SU-DHL-6 (cell line): ENCODE results near the gene PPARGC1A.

Source experiments
- H2AFZ ChIP-seq: fragments of 200-600 bp; sonication (generic); 2 replicates; pipeline ENCODE4 v1.6.1; 2014; ENCODE audit warnings: low read depth, mild to moderate bottlenecking, moderate library complexity, mixed read lengths, antibody characterized with exemption, low read length; ENCODE audit not compliant: severe bottlenecking
- H3F3A ChIP-seq: fragments of 200-600 bp; shearing (Covaris generic); 2 replicates; pipeline ENCODE4 v1.6.0; 2016; ENCODE audit warnings: antibody characterized with exemption, mild to moderate bottlenecking; ENCODE audit not compliant: insufficient read depth
- H3K27ac ChIP-seq: fragments of 200-600 bp; sonication (generic); 2 replicates; pipeline ENCODE4 v1.5.1; 2016; ENCODE audit warnings: low read depth, mild to moderate bottlenecking, low read length, moderate library complexity, mixed read lengths
- H3K27me3 ChIP-seq: fragments of 200-600 bp; sonication (generic), shearing (Covaris generic); 2 replicates; pipeline ENCODE4 v1.6.0; 2014; ENCODE audit warnings: mild to moderate bottlenecking, low read length
- H3K36me3 ChIP-seq: fragments of 200-600 bp; sonication (generic); 2 replicates; pipeline ENCODE4 v1.6.1; 2014; ENCODE audit warnings: mild to moderate bottlenecking, low read length, mixed read lengths
- H3K4me2 ChIP-seq: fragments of 300-600, 200-600 bp; shearing (Covaris generic), sonication (generic); 2 replicates; pipeline ENCODE4 v1.6.0; 2014; ENCODE audit warnings: low read length, low read depth, mild to moderate bottlenecking; ENCODE audit not compliant: poor library complexity, severe bottlenecking
- H3K4me3 ChIP-seq: fragments of 200-600 bp; sonication (generic); 2 replicates; pipeline ENCODE4 v1.5.1; 2014; ENCODE audit warnings: antibody characterized with exemption, low read length, mild to moderate bottlenecking, mixed read lengths; ENCODE audit not compliant: insufficient read depth, poor library complexity, severe bottlenecking
- H3K79me2 ChIP-seq: fragments of 200-600 bp; sonication (generic); 2 replicates; pipeline ENCODE4 v1.6.1; 2014; ENCODE audit warnings: mild to moderate bottlenecking, low read length, moderate library complexity; ENCODE audit not compliant: insufficient read depth
- H3K9ac ChIP-seq: fragments of 200-600 bp; sonication (generic); 2 replicates; pipeline ENCODE4 v1.7.0; 2014; ENCODE audit warnings: mild to moderate bottlenecking, low read length
- H3K9me2 ChIP-seq: fragments of 200-600 bp; sonication (generic); replicated peaks from 2 replicates; pipeline ENCODE4 v1.6.1; 2014; ENCODE audit warnings: low read length; ENCODE audit not compliant: insufficient read depth
- H3K9me3 ChIP-seq: fragments of 200-600 bp; sonication (generic); 2 replicates; pipeline ENCODE4 v1.6.1; 2014; ENCODE audit warnings: low read length, mixed read lengths; ENCODE audit not compliant: insufficient read depth
- H4K20me1 ChIP-seq: fragments of 200-600 bp; sonication (generic); 2 replicates; pipeline ENCODE4 v1.6.1; 2014; ENCODE audit warnings: low read depth, mild to moderate bottlenecking, antibody characterized with exemption, low read length, moderate library complexity, mixed read lengths
- CTCF ChIP-seq: fragments of 200-600 bp; sonication (generic); IDR thresholded peaks from one replicate; pipeline ENCODE4 v1.5.1; 2017; ENCODE audit warnings: antibody characterized with exemption, mild to moderate bottlenecking, low read length, moderate library complexity; ENCODE audit not compliant: insufficient read depth, poor library complexity, severe bottlenecking
- EZH2phosphoT487 ChIP-seq: fragments of 200-600 bp; sonication (generic), shearing (Covaris generic); conservative IDR thresholded peaks from 2 replicates; pipeline ENCODE4 v1.6.1; 2018; ENCODE audit warnings: mild to moderate bottlenecking, antibody characterized with exemption, low read length, moderate library complexity, mixed read lengths

Gene PPARGC1A

DNA sequence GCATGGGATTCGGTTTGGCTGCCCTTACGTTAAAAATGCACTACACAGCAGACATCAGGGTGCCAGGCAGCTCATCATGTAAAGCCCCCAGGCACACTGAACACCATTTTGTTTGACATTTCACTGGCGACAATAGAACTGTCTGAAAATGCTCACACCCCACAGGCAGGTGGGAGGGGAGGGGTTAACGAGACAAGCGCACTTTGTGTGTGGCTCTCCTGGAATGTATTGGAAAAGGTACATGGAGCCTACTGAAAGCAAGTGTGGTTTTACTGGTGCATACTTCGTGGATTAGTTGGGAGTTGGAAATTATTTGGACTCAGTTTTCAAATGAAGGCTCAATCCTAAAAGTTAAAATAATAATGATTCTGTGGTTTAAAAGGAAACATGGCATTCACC, 31.6 kb upstream of the PPARGC1A start:
- Histone ChIP-seq H3K9me2 (no peaks in the 10 kb centered on the region), H3K4me3 (no peak overlapping the region), H4K20me1 (no peaks in the 10 kb centered on the region), H3K36me3 (no peaks in the 10 kb centered on the region), H3K27ac (no peak overlapping the region), H3K9me3 (no peaks in the 10 kb centered on the region), H3K4me2 (no peak overlapping the region), H3K27me3 (no peaks in the 10 kb centered on the region), H3K9ac (no peak overlapping the region), H3F3A (no peaks in the 10 kb centered on the region), H2AFZ (no peak overlapping the region), H3K79me2 (no peaks in the 10 kb centered on the region)
- no peak for TF ChIP-seq EZH2phosphoT487
- TF ChIP-seq CTCF, result no peak

DNA sequence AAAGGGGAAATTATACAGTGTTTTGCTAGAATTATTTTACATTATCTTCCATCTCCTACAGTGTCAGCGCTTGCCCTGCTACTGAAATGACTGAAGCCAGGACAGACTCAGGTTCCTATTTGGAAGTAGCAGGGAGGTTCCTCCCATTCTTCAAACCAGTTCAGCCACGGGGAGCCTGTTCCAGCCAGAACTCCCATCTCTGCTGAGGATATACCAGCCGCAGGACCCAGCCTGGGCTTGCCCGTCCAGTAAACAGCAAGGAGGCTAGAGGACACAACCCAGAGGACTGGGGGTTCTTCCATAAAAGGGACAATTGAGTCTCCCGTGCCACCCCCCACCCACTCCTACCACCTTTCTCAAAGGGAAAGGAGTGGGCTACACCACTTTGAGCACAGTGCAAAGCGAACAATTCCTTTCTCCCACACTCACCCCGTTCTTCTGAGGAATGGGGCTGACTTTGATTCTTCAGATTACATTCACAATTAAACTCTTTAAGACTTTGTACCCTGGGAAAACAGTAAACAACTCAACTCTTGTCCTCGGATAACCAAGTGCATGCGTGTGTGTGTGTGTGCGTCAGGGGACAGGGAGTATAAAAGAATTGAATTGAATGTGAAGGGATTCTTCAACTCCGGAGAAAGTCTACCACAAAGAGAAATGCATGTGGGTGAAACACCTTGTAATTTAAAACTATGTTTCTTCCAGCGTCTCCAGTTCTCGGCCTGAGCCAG, 31.0 kb upstream of the PPARGC1A start:
- H3K9me2 ChIP-seq, result no peaks in the 10 kb centered on the region
- H3K9ac ChIP-seq, result no peak overlapping the region
- no peak overlapping the region for H2AFZ ChIP-seq
- no peaks in the 10 kb centered on the region for H3K27me3 ChIP-seq
- TF ChIP-seq CTCF (no peak), EZH2phosphoT487 (no peak)
- no peaks in the 10 kb centered on the region for H4K20me1 ChIP-seq
- H3F3A ChIP-seq, result no peaks in the 10 kb centered on the region
- no peaks in the 10 kb centered on the region for H3K36me3 ChIP-seq
- no peaks in the 10 kb centered on the region for H3K79me2 ChIP-seq
- no peak overlapping the region for H3K4me2 ChIP-seq
- H3K27ac ChIP-seq, result no peak overlapping the region
- no peaks in the 10 kb centered on the region for H3K9me3 ChIP-seq
- no peak overlapping the region for H3K4me3 ChIP-seq

DNA sequence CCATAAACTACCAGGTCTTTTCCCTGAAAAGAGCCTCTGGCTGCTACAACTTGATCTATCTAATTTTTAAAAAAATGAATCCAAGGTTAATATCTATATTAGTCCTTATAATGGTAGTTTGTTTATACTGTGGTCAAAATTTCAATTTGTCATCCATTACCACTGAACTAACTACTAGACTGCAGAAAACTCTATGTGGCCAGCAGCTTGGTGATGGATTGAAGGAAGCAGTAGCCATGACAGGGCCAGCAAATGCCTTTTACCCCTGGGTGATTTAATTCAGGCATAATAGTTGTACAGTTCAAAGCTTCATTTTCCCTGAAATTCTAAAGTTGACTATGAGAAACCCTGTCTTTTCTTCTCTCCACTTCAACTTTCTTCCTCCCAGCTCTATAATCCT, 30.4 kb upstream of the PPARGC1A start:
- H4K20me1 ChIP-seq, result no peaks in the 10 kb centered on the region
- no peaks in the 10 kb centered on the region for H3K9me3 ChIP-seq
- no peaks in the 10 kb centered on the region for H3K79me2 ChIP-seq
- no peak overlapping the region for H3K9ac ChIP-seq
- no peak overlapping the region for H3K4me2 ChIP-seq
- no peak overlapping the region for H3K4me3 ChIP-seq
- H2AFZ ChIP-seq, result no peak overlapping the region
- no peaks in the 10 kb centered on the region for H3F3A ChIP-seq
- no peaks in the 10 kb centered on the region for H3K9me2 ChIP-seq
- no peak for TF ChIP-seq EZH2phosphoT487
- TF ChIP-seq CTCF, result no peak
- no peaks in the 10 kb centered on the region for H3K36me3 ChIP-seq
- no peaks in the 10 kb centered on the region for H3K27me3 ChIP-seq
- no peak overlapping the region for H3K27ac ChIP-seq
